Muscle of arm (tissue), 12 donors: ENCODE results near the gene BLMH. TPM values are rescaled to one million over a fixed set of nuclear protein-coding genes. Genes with fewer than 3 reads are reported as not detected.
"Not testable (repeated sequence)": the region's sequence is repeated elsewhere in the genome, so short reads cannot be mapped to it uniquely, and the experiment has no call there.

ENCODE experiments used
- DNase-seq: peaks from one replicate; pipeline ENCODE4 v3.0.0-alpha.2; 2013
- polyA plus RNA-seq, 12 donors: library from polyadenylated mRNA; unstranded; fragments of 120-200 nt; gene quantifications; one replicate each; pipeline ENCODE4 v1.2.1, GENCODE V29; 2013; ENCODE audit not compliant: insufficient read length in 12 of 12

The BLMH gene
- polyA plus RNA-seq, 12 donors = 36.7 to 83.2 (median 44.6) TPM; not detected in 1

DNA sequence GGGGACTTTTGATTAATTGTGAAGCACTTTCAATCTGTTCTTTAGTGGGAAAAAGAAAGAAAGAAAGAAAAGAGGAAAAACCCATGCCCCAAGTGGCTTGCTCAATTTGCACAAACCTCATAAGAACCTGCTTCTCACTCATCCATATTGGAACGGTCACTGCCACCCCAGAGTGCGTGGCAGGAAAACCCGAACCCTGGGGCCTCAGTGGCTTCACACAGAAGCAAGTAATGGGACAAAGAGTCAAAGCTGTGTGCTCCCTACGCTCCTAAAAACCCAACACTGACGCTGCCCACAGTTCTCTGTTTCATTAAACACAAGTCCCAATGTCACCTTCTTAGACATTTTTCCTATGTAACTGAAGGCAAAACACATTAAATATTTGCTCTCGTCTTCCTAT, 57.4 kb downstream of the BLMH start:
- DNase-seq = no peak

DNA sequence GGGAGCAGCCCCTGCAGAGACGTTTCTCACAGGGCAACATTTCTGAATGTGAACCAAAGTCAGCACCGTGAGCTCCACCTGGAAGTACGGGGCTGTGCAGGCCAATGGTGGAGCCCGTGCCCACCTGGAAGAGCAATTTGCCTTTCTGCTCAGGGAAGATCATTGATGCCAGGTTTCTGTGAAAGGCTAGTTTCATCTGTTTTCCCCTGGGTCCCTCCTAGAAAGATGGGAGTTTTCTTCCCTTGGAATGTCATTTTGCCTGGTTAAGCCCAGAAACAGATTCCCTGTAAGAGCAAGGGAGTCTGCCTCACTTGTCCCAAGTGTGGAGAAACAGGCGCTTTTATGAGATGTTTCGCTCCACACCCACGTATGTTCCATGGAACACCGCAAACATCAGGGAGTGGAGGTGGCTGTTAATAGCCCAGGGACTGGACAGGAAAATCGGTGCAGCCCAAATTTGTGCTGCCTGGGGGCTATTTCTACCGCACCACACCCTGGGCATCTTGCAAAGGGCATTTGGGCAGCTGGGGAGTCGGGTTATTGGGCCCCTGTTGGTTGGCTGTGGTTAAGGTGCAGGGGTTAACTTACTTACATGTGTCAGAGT, 58.8 kb downstream of the BLMH start:
- DNase-seq = no peak

DNA sequence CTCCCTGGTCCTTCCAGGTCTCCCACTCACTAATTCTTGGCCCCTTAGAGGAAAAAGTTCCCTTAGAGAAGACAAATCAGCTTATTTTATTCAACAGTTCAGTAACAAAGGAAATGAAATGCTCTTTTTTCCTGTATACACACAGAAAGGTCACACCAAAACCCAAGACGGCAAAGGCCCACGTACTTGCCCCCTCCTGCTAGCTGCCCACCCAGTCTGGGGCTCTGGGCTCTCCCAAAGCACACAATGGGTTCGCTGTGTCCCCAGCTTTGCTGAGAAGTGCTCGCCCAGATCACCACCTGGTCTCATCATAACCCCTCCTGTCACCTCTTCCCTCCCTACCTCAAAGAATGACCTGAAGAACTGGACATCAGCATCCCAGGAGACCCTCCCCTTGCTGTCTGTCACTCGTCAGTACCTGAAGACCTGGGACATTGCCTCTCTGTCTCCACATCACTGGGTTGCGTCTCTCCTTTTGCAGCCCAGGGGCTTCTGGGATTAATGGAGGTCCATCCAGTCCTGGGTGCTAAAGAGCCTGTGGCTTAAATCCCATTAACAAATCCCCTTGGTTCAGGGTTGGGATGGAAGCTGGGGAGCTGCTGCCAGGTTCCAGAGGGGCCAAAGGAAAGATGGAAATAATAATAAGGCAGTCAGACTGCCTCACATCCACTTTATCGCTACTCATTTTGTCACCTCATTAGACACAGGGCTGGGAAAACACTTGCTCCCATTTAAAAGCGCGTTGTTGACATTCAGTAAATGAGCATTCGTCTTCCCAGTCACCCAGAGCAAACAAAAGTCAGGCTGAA, 59.5 kb downstream of the BLMH start:
- DNase-seq = no peak

DNA sequence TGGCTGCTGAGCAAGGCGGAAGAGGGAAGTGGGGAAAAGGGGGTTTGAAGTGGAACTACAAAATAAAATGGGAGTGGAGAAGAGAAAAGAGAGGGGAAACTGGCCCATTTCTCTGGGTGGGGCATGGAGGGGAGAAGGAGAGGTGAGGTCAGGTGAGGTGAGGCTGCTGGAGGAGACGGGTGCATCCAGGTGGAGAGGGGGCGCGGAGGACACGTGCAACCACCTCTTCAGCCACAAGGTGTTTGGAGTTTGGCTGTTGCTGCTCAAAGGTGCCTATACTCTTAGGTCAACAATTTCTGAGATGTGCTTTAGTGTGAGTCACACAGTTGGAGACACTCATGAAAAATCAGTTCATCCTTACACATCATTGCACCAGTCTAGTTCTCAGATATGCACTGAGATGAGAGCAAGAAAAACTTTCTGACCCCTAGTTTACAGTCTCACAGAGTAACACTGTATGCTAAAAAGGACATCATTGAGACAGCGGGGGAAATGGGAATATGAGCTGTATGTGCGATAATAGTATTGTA, 61.1 kb downstream of the BLMH start:
- no peak for DNase-seq

DNA sequence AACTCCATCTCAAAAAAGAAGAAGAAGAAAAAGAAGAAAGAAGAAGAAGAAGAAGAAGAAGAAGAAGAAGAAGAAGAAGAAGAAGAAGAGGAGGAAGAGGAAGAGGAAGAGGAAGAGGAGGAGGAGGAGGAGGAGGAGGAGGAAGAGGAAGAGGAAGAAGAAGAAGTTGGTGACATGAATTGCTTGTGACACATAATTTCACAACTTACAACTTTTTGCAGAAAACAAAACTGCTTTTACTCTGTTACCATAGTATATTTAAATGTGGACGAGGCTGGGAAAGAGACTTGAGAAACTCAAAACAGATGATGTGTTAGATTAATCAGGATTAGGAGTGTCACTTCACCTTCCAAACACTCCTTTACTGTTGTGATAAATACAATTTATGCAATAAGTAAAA, 61.7 kb downstream of the BLMH start:
- not testable (repeated sequence) for DNase-seq

DNA sequence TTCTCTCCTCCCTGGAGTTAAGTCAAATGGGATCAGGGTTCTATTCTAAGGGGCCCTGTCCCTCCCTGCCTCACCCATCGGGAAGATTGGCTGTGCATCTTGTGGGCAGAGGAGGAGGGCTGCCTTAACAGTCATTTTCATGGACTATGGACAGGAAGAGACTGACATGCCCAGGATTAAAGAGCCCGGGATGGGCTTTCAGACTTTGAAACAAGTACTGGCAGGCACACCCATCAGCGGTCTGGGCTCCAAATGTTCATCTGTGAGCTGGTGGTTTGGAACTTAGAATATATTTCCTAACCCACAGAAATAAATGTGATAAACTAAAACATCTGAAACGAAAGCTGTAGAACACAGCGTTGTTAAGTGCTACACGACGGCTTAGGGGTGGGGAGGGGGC, 62.7 kb downstream of the BLMH start:
- no peak for DNase-seq

DNA sequence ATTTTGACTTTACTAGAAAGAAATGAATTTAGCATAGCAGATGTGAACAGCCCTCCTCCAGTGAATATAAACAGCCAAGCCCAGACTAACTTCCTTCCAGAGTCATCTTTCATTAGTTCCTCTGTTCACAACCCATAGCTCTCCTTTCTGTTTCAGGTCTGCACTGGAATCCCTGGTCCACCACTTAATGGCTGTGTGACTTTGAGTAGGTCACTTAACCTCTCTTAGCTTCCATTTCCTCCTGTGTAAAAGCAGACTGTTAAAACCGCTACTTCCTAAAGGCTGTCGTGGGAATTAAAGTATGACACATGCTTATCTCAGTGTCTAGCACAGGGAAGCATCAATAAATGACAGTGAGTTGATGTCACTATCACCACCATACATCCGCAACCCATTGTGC, 63.7 kb downstream of the BLMH start:
- DNase-seq = no peak

DNA sequence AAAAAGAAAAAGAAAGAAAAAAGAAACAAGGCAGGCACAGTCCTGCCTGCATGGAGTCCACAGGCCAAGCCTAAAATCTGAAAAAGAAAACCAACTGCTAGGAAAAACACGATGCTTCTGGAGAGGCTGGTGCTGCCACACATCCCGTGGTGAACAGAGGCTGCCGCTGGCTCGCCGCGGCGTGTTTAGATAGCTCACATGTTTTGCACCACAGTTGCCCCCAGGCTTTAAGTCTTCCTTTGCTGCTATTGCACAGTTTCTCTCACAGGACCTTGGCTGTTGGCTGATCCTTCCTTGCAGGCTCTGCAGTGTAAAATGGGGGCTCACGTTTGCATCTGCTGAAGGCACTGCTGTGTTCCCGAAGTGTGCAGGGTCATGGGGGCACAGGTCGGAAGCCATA, 64.9 kb downstream of the BLMH start:
- no peak for DNase-seq

DNA sequence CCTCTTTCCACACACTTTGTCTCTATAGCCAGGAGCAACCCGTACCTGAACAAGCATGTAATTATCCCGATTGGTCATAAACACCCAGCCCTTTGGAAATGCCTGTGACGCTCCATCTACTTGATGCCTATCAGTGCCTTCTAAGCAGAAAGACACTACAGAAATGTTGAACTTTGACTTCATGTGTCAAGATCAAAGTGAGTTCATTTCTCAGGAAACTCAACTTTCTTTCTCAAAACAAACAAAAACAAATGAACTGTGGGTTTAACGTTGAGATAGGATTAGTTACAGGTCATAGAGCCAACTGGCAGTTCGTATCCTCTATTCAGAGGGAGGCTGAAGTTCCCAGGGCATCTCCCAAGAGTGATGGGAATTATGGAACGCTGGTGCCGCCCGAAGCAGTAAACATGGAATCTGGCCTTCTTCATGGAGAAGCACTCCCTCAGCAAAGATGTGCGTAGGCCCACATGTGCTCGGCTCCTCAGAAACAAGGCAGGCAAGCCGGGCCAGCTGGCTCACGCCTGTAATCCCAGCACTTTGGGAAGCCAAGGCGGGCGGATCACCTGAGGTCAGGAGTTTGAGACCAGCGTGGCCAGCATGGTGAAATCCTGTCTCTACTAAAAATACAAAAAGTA, 65.7 kb downstream of the BLMH start:
- DNase-seq = no peak

DNA sequence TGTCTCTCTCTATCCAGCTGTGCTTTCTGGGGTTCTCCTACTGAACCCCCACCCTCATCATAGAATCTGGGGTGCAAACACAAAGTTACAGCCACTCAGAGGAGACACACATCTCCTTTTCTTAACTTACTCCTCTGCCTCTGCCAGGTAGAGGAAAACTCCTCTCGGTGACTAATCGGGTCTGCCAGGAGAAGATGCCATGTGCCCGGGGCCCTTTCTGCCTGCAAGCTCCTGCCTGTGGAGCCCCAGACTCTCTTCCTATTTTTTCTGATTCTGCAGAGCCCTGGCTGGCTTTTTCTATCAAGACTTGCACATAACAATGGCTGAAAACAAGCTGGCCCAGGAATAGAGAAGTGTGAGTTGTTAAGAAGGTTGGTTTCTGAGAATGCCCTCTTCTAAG, 66.6 kb downstream of the BLMH start:
- no peak for DNase-seq

DNA sequence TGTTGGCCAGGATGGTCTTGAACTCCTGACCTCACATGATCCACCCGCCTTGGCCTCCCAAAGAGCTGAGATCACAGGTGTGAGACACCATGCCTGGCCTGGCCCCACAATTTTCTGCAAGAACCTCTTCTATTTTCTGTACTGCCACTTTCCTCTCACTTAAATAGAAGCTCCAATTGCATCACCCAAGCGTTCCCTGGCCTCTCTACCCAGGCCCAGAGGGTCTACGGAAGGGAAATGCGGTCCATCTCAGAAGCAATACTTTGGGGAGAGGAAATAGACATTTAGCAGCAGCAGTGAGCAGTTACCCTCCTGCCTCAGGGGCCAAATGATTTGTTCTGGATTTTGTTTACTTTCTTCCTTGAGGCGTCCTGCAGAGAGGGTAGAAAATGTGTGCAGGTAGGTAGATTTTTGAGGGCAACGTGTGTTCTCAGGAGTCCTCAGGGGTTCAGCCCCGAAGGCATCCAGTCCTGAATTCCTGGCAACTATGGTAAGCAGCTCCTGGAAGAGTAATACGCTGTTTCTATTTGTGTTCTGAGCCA, 67.3 kb downstream of the BLMH start:
- DNase-seq = no peak

DNA sequence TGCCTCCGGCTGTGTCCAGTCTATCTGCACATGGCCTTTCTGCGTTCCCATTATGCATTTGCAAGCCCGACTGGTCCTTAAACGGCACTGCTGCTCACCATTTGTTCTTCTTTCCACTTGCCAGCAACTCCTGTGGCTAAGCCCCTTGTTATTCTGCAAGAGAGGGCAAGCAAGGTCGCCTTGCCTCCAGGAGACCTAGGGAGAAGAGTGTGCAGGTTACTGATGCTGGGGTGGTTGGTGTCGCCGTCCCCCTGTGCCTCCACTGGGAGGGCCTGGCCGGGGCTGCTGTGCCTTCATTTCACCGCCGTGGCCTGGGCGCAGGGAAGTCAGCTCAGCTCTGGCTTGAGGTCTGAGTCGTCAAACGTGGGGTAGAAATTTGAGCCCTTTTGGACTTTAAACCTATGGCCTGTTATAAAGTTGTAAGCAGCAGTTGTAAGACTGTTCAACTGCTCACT, 69.0 kb downstream of the BLMH start:
- DNase-seq = no peak

DNA sequence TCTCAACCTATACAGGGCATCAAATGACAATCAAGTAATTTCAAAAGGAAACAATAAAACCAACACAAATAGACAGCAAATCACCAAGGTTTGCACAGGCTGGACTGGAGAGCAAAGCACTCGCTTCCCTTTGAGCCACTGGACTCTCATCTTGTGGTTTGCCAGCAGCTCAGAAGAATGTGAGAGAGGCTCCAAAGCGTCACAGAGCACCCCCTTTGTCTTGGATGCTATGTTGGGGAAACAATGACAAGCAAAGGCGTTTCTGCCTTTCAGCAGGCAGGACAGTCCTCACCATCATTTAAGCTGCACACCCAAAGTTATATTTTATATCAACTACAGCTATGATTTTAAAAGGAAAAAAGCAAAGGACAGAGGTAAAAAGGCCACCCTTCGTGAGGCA, 69.5 kb downstream of the BLMH start:
- no peak for DNase-seq

DNA sequence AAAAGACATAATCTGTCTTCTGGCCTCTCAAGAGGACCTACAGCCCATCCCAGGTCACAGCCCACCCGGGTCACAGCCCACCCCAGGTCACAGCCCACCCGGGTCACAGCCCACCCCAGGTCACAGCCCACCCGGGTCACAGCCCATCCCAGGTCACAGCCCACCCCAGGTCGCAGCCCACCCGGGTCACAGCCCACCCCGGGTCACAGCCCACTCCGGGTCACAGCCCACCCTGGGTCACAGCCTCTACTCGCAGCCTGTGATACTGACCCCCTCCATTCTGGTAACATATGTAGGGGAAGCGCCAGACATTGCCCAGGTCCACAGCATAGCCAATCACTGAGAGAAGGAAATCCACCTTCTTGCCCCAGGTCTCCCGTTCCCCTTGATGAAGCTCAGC, 70.4 kb downstream of the BLMH start:
- DNase-seq = no peak

DNA sequence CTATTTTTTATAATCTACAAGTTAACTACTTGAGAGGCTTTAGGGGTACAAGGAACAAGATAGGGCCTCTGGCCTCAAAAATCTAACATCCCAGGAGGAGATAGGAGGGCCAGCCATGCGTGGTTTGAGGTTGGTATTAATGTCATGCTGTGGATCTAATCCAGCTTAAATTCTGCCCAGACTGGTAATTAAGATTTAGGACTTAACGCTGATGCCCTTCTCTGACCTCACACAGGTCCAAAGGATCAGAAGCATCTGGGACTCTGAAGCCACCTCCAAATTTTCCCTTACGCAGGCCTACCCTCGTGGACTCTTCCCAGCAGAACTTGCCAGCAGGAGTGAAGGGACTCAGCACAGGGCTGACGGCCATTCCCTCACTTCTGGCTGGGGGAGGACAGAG, 71.3 kb downstream of the BLMH start:
- DNase-seq = no peak

DNA sequence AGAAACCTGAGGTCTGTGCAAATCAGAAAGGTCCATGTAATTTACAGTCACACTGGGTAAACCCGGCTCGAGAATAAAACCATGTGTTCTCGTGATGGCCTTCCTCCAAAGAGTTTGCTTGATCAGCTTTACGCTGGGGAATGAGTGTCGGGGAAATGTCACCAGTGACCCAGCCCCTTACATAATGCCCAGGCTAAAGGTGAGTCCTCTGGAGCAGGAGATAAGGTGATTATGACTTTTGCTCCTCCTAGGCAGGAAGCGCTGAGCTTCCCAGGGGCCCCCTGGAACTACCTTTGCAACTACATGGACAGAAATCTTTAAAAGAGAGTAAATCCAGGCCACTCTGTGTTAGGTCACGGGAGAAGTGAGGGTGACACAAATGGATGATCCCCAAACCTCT, 71.9 kb downstream of the BLMH start:
- no peak for DNase-seq

DNA sequence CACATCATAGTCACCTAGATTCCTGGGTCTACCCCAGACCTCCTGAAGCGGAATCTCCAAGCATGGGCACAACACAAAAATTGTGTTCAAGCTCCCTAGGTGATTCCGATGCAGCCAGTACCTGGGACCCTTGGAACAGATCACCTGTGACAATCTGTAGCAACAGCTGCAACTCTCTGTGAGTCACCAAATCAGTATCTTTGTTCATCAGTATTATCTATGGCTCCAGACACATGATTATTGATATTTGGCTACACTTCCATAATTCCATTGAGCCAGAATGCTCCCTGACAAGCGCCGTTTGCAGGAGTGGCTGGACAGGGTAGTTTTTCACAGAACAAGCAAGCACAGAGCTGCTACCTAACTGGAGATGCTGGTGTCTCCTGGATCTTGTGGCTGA, 72.4 kb downstream of the BLMH start:
- DNase-seq = no peak

DNA sequence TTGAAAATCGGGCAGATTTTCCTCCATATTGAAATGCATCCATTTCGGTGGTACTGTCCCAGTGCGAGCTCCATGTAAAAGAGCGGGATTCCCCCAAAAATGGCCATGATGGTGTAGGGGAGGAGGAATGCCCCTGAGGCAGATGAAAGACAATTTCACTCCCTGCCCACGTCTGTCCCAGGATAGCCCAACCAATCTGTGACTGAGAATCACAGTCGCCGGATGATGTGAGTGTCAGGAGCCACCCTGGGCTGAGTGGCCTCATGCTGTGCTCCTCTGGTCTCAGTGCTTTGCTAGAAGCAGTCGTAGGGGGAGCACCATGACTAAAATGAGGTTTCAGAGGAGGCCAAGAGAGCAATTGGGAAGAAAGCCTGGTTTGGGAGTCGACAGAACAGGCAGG, 72.9 kb downstream of the BLMH start:
- no peak for DNase-seq

DNA sequence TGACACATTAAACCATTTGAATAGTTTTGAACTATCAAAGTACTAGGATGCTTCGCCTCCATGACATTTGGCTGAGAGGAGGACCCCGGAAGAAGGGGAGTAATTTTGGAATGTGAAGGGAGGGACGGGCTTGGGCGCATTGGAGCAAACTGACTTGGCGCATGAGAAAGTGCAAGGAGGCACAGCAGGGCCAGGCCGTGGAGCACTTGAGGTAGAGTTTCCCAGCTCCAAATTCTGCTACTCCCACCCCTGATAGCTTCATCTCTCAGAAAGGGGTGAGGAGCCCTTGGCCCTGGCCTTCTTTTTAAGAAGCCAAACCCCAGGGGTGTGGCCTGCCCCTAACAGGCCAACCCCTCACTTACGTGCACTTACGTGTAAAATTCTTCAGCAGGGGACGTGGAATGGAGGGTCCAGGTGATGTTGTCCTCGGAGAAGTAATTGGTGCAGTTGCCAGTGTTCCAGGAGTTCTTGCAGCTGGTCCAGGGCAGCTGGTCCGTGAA, 73.9 kb downstream of the BLMH start:
- no peak for DNase-seq

DNA sequence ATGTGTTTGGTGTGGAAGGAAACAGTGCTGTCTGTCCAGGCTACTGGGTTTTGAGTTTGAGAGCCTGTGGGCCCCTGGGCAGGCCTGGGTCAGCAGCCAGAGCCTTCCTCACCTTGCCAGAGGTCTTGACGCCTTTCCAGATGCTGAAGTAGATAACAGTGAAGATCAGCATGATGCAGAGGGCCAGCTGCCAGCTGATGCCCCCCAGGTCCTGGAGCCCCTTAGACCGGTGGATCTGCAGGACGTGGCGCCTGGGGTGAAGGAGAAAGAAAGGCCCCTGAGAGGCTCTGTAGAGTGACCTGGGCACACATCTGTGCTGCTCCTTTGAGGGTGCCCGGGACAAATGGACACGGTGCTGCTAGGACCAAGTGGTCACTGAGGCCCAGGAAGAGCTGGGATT, 74.7 kb downstream of the BLMH start:
- DNase-seq = no peak

DNA sequence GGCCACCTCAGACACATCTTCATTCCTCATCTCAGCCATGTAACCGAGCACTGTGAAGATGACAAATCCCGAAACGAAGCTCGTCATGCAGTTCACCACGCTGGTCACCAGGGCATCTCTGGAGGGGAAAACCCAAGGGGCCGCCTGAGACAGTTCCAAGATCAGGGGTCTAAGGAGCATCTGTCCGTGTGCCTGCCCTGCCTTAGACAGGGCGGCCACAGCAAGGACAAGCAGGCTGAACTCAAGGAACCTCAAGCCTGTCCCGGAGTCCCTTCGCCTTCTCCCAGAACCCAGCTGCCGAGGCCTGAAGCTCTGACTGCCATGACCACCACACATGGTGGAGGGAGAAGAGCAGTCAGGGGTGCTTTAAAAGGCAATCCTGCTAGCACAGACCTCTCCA, 79.0 kb downstream of the BLMH start:
- no peak for DNase-seq

DNA sequence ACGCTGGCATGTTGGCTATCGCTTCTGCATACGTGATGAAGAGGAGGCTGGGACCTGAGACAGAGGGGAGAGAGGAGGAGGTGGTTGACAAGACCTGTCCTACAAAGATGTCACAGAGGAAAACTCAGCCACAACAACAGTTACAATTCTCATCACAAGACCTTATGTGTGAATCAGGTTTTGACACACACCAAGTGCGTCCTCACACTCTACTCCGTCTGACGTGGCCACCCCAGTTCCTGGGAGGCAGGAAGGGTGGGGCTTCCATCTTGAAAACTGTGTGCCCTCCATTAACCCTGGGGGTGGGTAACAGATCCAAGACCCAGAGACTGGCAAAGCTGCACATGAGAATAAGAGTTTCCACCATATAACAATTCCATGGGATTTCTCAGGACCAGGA, 80.4 kb downstream of the BLMH start:
- DNase-seq = no peak

DNA sequence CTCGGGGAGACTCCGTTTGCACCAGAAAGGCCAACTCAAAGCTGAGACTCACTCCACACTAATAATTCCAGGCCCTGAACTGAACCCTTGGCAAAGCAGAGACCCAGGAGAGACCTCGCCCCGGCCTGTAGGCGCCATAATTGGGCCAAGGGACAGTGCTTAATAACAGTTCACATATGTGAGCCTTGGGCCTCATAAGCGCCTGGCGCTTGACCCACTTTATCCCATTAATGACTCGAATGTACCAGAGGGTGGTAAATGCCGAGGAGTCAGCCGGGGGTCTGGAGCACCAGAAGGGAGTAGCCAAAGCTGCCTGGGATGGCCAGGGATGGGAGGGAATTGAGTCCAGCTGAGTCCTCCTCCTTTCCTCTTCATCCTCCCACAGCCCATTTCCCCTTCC, 80.8 kb downstream of the BLMH start:
- DNase-seq = no peak
